Measurements from ENCODE around the gene MGME1. TPM values are rescaled to one million over a fixed set of nuclear protein-coding genes. Genes with fewer than 3 reads are reported as not detected.

Gene MGME1
- total and polyA plus RNA-seq, 9 of the 15 experiments (the other 6 are each of a cell fraction or from before 2014, with no cell fraction given), result 13.4 to 45.1 (median 30.6) TPM

DNA sequence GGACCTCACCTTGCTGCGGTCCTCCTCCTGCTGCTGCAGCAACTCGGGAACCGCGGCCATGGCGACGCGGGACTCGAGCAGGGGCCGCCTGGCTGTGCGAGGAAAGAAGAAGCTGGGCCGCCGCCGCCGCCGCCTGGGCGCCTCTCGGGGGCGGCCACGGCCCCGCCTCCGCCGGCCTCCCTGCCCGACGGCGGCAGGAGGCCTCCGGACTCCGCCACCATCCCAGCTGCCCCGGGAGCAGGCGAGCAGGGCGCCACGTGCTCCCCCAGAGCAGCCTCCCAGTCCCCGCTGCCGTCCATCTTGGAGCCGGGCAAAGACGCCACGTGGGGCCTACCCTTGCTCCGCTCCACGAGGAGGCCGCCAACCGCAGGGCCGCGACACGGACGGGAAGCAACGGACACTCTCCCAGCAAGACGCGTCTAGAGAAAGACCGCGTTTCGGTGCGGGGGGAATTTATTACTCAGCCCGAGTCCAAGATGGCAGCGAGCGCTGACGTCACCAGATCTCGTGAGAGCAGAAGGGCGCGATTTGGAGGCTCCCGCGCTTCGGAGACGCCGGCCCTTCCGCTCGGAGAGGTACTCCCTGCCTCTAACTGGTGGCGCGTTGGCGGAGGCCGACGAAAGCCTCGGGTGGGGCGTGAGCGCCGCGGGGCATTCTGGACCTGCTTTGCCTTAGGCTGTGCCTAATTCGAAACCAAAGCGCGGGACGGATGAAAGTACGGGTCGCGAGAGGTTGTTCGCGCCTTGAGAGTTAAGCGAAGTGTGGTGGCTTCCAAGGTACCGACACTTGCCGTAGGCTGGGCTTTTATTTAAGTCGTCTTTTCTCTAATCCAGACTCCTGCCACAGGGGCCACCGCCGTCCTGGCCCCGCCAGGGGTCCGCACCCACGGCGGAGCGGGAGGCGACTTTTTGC, at the start of gene MGME1, which contains the start of gene SNX5 (continued):
- TF ChIP-seq, protein P1, sequence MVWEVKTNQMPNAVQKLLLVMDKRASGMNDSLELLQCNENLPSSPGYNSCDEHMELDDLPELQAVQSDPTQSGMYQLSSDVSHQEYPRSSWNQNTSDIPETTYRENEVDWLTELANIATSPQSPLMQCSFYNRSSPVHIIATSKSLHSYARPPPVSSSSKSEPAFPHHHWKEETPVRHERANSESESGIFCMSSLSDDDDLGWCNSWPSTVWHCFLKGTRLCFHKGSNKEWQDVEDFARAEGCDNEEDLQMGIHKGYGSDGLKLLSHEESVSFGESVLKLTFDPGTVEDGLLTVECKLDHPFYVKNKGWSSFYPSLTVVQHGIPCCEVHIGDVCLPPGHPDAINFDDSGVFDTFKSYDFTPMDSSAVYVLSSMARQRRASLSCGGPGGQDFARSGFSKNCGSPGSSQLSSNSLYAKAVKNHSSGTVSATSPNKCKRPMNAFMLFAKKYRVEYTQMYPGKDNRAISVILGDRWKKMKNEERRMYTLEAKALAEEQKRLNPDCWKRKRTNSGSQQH (CRISPR knock-in tag; IDR thresholded peaks at IDR 0.05), result no peak
- TF ChIP-seq TCFL5 (CRISPR knock-in tag; conservative IDR thresholded peaks at IDR 0.05) (no peak), SIX5 (IDR thresholded peaks at IDR 0.05; ENCODE audit: borderline replicate concordance in 1 of 2, insufficient read depth in 1 of 2, low read depth in 1 of 2, low read length in 2 of 2) (0 out of 4 replicates have a peak, but pooled peaks of 1 of the 2 experiments have one; percentile 19), BRD9 (IDR thresholded peaks at IDR 0.05; ENCODE audit: low read depth, partially characterized antibody) (peak; percentile 67), GTF2A2 (tag; IDR thresholded peaks at IDR 0.05) (no peak), KHSRP (IDR thresholded peaks at IDR 0.05) (no peak), SRF (CRISPR knock-in tag; IDR thresholded peaks at IDR 0.05) (no peak), ZNF444 (CRISPR knock-in tag; IDR thresholded peaks at IDR 0.05) (no peak), KDM1A (IDR thresholded peaks at IDR 0.05) (no peak), CEBPG (CRISPR knock-in tag; IDR thresholded peaks at IDR 0.05) (no peak), CEBPG (tag; conservative IDR thresholded peaks at IDR 0.05 in 1 of 2, IDR thresholded peaks at IDR 0.05 in 1 of 2) (no peak)
- TF ChIP-seq, protein P2, sequence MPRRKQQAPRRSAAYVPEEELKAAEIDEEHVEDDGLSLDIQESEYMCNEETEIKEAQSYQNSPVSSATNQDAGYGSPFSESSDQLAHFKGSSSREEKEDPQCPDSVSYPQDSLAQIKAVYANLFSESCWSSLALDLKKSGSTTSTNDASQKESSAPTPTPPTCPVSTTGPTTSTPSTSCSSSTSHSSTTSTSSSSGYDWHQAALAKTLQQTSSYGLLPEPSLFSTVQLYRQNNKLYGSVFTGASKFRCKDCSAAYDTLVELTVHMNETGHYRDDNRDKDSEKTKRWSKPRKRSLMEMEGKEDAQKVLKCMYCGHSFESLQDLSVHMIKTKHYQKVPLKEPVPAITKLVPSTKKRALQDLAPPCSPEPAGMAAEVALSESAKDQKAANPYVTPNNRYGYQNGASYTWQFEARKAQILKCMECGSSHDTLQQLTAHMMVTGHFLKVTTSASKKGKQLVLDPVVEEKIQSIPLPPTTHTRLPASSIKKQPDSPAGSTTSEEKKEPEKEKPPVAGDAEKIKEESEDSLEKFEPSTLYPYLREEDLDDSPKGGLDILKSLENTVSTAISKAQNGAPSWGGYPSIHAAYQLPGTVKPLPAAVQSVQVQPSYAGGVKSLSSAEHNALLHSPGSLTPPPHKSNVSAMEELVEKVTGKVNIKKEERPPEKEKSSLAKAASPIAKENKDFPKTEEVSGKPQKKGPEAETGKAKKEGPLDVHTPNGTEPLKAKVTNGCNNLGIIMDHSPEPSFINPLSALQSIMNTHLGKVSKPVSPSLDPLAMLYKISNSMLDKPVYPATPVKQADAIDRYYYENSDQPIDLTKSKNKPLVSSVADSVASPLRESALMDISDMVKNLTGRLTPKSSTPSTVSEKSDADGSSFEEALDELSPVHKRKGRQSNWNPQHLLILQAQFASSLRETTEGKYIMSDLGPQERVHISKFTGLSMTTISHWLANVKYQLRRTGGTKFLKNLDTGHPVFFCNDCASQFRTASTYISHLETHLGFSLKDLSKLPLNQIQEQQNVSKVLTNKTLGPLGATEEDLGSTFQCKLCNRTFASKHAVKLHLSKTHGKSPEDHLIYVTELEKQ (CRISPR knock-in tag; IDR thresholded peaks at IDR 0.05), result no peak
